ENCODE data around the gene SRPK3. TPM values are rescaled to one million over a fixed set of nuclear protein-coding genes. Genes with fewer than 3 reads are reported as not detected.

SRPK3 gene
- total and polyA plus RNA-seq, 2 donors (not counting 1 experiment from before 2014, with no cell fraction given), result not detected

GRCh38 chrX:153832728-153833127 is 51.9 kb downstream of the SRPK3 start:
- no peak overlapping the region for H2AFZ ChIP-seq (ENCODE audit: insufficient read depth, low read depth, low read length, poor library complexity, severe bottlenecking)
- no peak overlapping the region for H3K27ac ChIP-seq (ENCODE audit: low read length in 2 of 2)
- no peak overlapping the region for H3K4me2 ChIP-seq (replicated peaks; ENCODE audit: low read depth, low read length, poor library complexity, severe bottlenecking)
- Mint-ChIP-seq H3K4me3 (no peak overlapping the region), H3K27ac (no peak overlapping the region), H3K4me1 (peaks cover 3% of the 10 kb centered on the region), H3K27me3 (peaks cover 21% of the 10 kb centered on the region), H3K9me3 (ENCODE audit: insufficient read depth) (no peaks in the 10 kb centered on the region)
- no peaks in the 10 kb centered on the region for H4K20me1 ChIP-seq (ENCODE audit: control insufficient read depth, insufficient read depth, low read length, poor library complexity, severe bottlenecking)
- H3K9ac ChIP-seq (ENCODE audit: low read length), result no peak overlapping the region
- H3K79me2 ChIP-seq (ENCODE audit: control insufficient read depth, insufficient read depth, low read length), result no peaks in the 10 kb centered on the region
- WGBS (ENCODE audit: insufficient coverage), result 93% methylated on average over 6 of the region's 10 CpGs
- H3K4me1 ChIP-seq (ENCODE audit: control insufficient read depth in 2 of 2, insufficient read depth in 2 of 2, low read length in 2 of 2), result peaks cover 7 to 16% of the 10 kb centered on the region in 2 donors
- ATAC-seq (ENCODE audit: low read depth) (no peak), DNase-seq (no peak)
- no peak overlapping the region for H3K4me3 ChIP-seq (ENCODE audit: control extremely low read depth in 1 of 5, extremely low read depth in 1 of 5, insufficient read depth in 1 of 5, low read depth in 2 of 5, low read length in 4 of 5)
- no peaks in the 10 kb centered on the region for H3K36me3 ChIP-seq (replicated peaks in 1 of 2; ENCODE audit: control extremely low read depth in 1 of 2, control insufficient read depth in 1 of 2, extremely low read depth in 1 of 2, insufficient read depth in 2 of 2, low read length in 1 of 2)
- CTCF ChIA-PET, result no interaction called here
- TF ChIP-seq CTCF (IDR thresholded peaks at IDR 0.05) (no peak), EZH2 (IDR thresholded peaks at IDR 0.05; ENCODE audit: borderline replicate concordance, insufficient read depth, low read depth, low read length, poor library complexity, severe bottlenecking) (no peak)
- peaks cover 0 to 9% (median 0%) of the 10 kb centered on the region in 3 donors for H3K9me3 ChIP-seq (ENCODE audit: control extremely low read depth in 1 of 3, control insufficient read depth in 2 of 3, insufficient read depth in 1 of 3, low read length in 2 of 3)
- POLR2A ChIA-PET, result no interaction called here
- peaks cover 0 to 37% (median 8%) of the 10 kb centered on the region in 4 experiments for H3K27me3 ChIP-seq (replicated peaks in 1 of 4; ENCODE audit: control extremely low read depth in 1 of 4, control insufficient read depth in 3 of 4, insufficient read depth in 4 of 4, low read length in 3 of 4)
- intact Hi-C loops (cut with micrococcal nuclease), result no loop called here

Other genes with a start within 250 kb of the SRPK3 start
- gene CCNQ, start 181.9 kb upstream of the SRPK3 start, total RNA-seq, result 29.6 and 31.8 TPM in 2 replicates
- 40.8 and 66.0 TPM in 2 replicates for gene CCNQ, start 181.9 kb upstream of the SRPK3 start, polyA plus RNA-seq
- not detected in 2 replicates for gene DUSP9, start 133.8 kb upstream of the SRPK3 start, total RNA-seq
- not detected in 2 replicates for gene DUSP9, start 133.8 kb upstream of the SRPK3 start, polyA plus RNA-seq
- 0.99 TPM in 1 of 2 replicates, not detected in the other for gene PNCK, start 107.2 kb upstream of the SRPK3 start, total RNA-seq
- gene PNCK, start 107.2 kb upstream of the SRPK3 start, polyA plus RNA-seq, result 0.23 TPM in 1 of 2 replicates, not detected in the other
- 1.8 and 2.9 TPM in 2 replicates for gene SLC6A8, start 93.1 kb upstream of the SRPK3 start, total RNA-seq
- gene SLC6A8, start 93.1 kb upstream of the SRPK3 start, polyA plus RNA-seq, result 0.49 and 1.3 TPM in 2 replicates
- gene BCAP31, start 56.7 kb upstream of the SRPK3 start, total RNA-seq, result 112 and 117 TPM in 2 replicates
- 59.5 and 78.0 TPM in 2 replicates for gene BCAP31, start 56.7 kb upstream of the SRPK3 start, polyA plus RNA-seq
- 9.7 and 10.9 TPM in 2 replicates for gene ABCD1, start 56.2 kb upstream of the SRPK3 start, total RNA-seq
- gene ABCD1, start 56.2 kb upstream of the SRPK3 start, polyA plus RNA-seq, result 12.2 and 14.5 TPM in 2 replicates
- gene PLXNB3, start 16.8 kb upstream of the SRPK3 start, total RNA-seq, result not detected in 2 replicates
- gene PLXNB3, start 16.8 kb upstream of the SRPK3 start, polyA plus RNA-seq, result 0.25 and 0.35 TPM in 2 replicates
- gene IDH3G, start 13.3 kb downstream of the SRPK3 start, total RNA-seq, result 58.5 and 62.8 TPM in 2 replicates
- 103 and 122 TPM in 2 replicates for gene IDH3G, start 13.3 kb downstream of the SRPK3 start, polyA plus RNA-seq
- 119 and 134 TPM in 2 replicates for gene SSR4, start 13.6 kb downstream of the SRPK3 start, total RNA-seq
- 169 and 297 TPM in 2 replicates for gene SSR4, start 13.6 kb downstream of the SRPK3 start, polyA plus RNA-seq
- not detected in 2 replicates for gene PDZD4, start 49.5 kb downstream of the SRPK3 start, total RNA-seq
- gene PDZD4, start 49.5 kb downstream of the SRPK3 start, polyA plus RNA-seq, result 0.36 and 1.1 TPM in 2 replicates
- 19.9 and 22.2 TPM in 2 replicates for gene L1CAM, start 105.1 kb downstream of the SRPK3 start, total RNA-seq
- 8.9 and 9.4 TPM in 2 replicates for gene L1CAM, start 105.1 kb downstream of the SRPK3 start, polyA plus RNA-seq
- gene AVPR2, start 123.6 kb downstream of the SRPK3 start, total RNA-seq, result 0.53 TPM in 1 of 2 replicates, not detected in the other
- 0.12 TPM in 1 of 2 replicates, not detected in the other for gene AVPR2, start 123.6 kb downstream of the SRPK3 start, polyA plus RNA-seq
- 242 TPM in 2 replicates for gene ARHGAP4, start 145.2 kb downstream of the SRPK3 start, total RNA-seq
- 711 and 922 TPM in 2 replicates for gene ARHGAP4, start 145.2 kb downstream of the SRPK3 start, polyA plus RNA-seq
- gene NAA10, start 154.0 kb downstream of the SRPK3 start, total RNA-seq, result 78.3 and 87.3 TPM in 2 replicates
- gene NAA10, start 154.0 kb downstream of the SRPK3 start, polyA plus RNA-seq, result 90.5 and 102 TPM in 2 replicates
- 39.2 and 39.7 TPM in 2 replicates for gene RENBP, start 163.6 kb downstream of the SRPK3 start, total RNA-seq
- 28.0 and 30.6 TPM in 2 replicates for gene RENBP, start 163.6 kb downstream of the SRPK3 start, polyA plus RNA-seq
- 57.7 and 59.4 TPM in 2 replicates for gene HCFC1, start 190.8 kb downstream of the SRPK3 start, total RNA-seq
- 32.1 and 37.7 TPM in 2 replicates for gene HCFC1, start 190.8 kb downstream of the SRPK3 start, polyA plus RNA-seq
- gene TMEM187, start 191.7 kb downstream of the SRPK3 start, total RNA-seq, result 3.8 and 5.5 TPM in 2 replicates
- 3.2 and 6.4 TPM in 2 replicates for gene TMEM187, start 191.7 kb downstream of the SRPK3 start, polyA plus RNA-seq
- gene IRAK1, start 238.9 kb downstream of the SRPK3 start, total RNA-seq, result 112 and 121 TPM in 2 replicates
- 96.9 and 118 TPM in 2 replicates for gene IRAK1, start 238.9 kb downstream of the SRPK3 start, polyA plus RNA-seq

Data from B cell (primary cell).